ENCODE data around the gene C9orf72. TPM values are rescaled to one million over a fixed set of nuclear protein-coding genes. Genes with fewer than 3 reads are reported as not detected.
A peak's percentile ranks its signal among the peaks of the same experiment; 100 is the strongest.

Gene C9orf72
- total and polyA plus RNA-seq, 9 of the 15 experiments (the other 6 are each of a cell fraction or from before 2014, with no cell fraction given), result 2.3 to 7.3 (median 4.1) TPM

GRCh38 chr9:27504259-27504658 is 69.0 kb downstream of the C9orf72 start:
- BruUV-seq (replicated peaks), result no TSS peak
- Histone ChIP-seq H3K9ac (ENCODE audit: insufficient read depth in 1 of 2, low read depth in 2 of 2, low read length in 2 of 2) (no peak overlapping the region), H3K79me2 (ENCODE audit: control insufficient read depth, insufficient read depth, low read length) (peaks cover 14% of the 10 kb centered on the region), H3K36me3 (ENCODE audit: control insufficient read depth, insufficient read depth, low read length) (peaks cover 6% of the 10 kb centered on the region; the same call in 1 of the 3 replicates), H3K4me2 (ENCODE audit: insufficient read depth, low read length) (no peak overlapping the region), H3K4me3 (no peak overlapping the region), H3K27ac (ENCODE audit: extremely low read depth, low read depth, low read length) (no peak overlapping the region), H4K20me1 (replicated peaks; ENCODE audit: control insufficient read depth, insufficient read depth, low read length) (no peaks in the 10 kb centered on the region), H3K4me1 (replicated peaks in 1 of 2; ENCODE audit: control insufficient read depth in 2 of 2, insufficient read depth in 2 of 2, low read length in 2 of 2) (no peaks in the 10 kb centered on the region; a peak in 2 of 5 replicates), H3K9me1 (ENCODE audit: control insufficient read depth, insufficient read depth, low read length) (no peaks in the 10 kb centered on the region), H2AFZ (ENCODE audit: low read depth, low read length) (no peak overlapping the region), H3K9me3 (replicated peaks; ENCODE audit: control insufficient read depth, insufficient read depth, low read depth, low read length) (no peaks in the 10 kb centered on the region), H3K27me3 (ENCODE audit: control insufficient read depth in 2 of 2, insufficient read depth in 2 of 2, low read length in 2 of 2) (no peaks in the 10 kb centered on the region)
- FAIRE-seq (no peak), DNase-seq (ENCODE audit: extremely low read depth in 1 of 4, low spot score in 3 of 4) (no peak), ATAC-seq (peak; percentile 56)
- POLR2A ChIA-PET, result no interaction called here
- intact Hi-C loops (cut with micrococcal nuclease) (no loop called here), in situ Hi-C loops (cut with MboI) (no loop called here)
- CTCF ChIA-PET (ENCODE audit: low intra/inter-chr PET ratio), result no interaction called here
- TF ChIP-seq E4F1 (CRISPR knock-in tag; IDR thresholded peaks at IDR 0.05; ENCODE audit: borderline replicate concordance) (no peak), CXXC5 (CRISPR knock-in tag; IDR thresholded peaks at IDR 0.05) (no peak), PHF21A (IDR thresholded peaks at IDR 0.05; ENCODE audit: borderline replicate concordance, low read depth) (no peak), KAT8 (IDR thresholded peaks at IDR 0.05; ENCODE audit: low read depth) (no peak), RFX7 (CRISPR knock-in tag; IDR thresholded peaks at IDR 0.05) (no peak), ZNF695 (CRISPR knock-in tag; IDR thresholded peaks at IDR 0.05) (no peak), KHSRP (IDR thresholded peaks at IDR 0.05) (no peak), RCOR1 (IDR thresholded peaks at IDR 0.05; ENCODE audit: borderline replicate concordance in 1 of 2, low read depth in 2 of 2, low read length in 2 of 2) (no peak), THAP12 (CRISPR knock-in tag; IDR thresholded peaks at IDR 0.05) (no peak)

Data from K562 (cell line).